ENCODE data around the gene ERO1A.

ERO1A gene

DNA sequence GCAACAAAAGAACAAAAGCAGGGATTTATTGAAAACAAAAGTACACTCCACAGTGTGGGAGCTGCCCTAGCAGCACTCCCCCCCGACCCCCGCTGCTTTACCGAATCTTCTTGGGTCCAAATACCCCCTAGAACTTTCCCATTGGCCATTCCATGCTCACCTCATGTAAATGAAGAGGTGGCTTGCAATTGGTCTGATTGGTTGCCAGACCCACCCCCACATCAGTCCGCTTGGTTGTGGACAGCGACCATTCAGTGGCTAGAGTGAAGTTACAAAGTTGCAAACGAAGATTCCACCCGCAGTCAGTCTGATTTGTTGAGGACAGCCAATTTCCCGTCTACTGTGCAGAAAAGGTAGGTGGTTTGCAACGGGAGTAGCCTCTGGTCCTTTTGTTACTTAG is 38.5 kb upstream of the ERO1A start:
- H3K36me3 ChIP-seq (ENCODE audit: control insufficient read depth in 2 of 2, insufficient read depth in 1 of 2, low read length in 2 of 2): peaks cover 9 to 19% of the 10 kb centered on the region in 2 experiments
- H3K4me3 ChIP-seq (ENCODE audit: low read depth, low read length): no peak overlapping the region
- no peak overlapping the region for H3K27ac ChIP-seq (ENCODE audit: extremely low read depth, low read depth, low read length)
- no peaks in the 10 kb centered on the region for H3K9me3 ChIP-seq (ENCODE audit: control insufficient read depth, insufficient read depth, low read depth, low read length)
- TF ChIP-seq ZBTB17 (tag by site-specific recombination; IDR thresholded peaks at IDR 0.05): no peak
- no peak for TF ChIP-seq KLF1 (tag by site-specific recombination; IDR thresholded peaks at IDR 0.05)
- TF ChIP-seq, protein P1, sequence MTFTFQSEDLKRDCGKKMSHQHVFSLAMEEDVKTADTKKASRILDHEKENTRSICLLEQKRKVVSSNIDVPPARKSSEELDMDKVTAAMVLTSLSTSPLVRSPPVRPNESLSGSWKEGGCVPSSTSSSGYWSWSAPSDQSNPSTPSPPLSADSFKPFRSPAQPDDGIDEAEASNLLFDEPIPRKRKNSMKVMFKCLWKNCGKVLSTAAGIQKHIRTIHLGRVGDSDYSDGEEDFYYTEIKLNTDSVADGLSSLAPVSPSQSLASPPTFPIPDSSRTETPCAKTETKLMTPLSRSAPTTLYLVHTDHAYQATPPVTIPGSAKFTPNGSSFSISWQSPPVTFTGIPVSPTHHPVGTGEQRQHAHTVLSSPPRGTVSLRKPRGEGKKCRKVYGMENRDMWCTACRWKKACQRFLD (tag by site-specific recombination; IDR thresholded peaks at IDR 0.05): no peak
- TF ChIP-seq ZFP3 (tag by site-specific recombination; IDR thresholded peaks at IDR 0.05; ENCODE audit: low read depth): no peak
- no peak for TF ChIP-seq ZNF558 (tag by site-specific recombination; IDR thresholded peaks at IDR 0.05)
- TF ChIP-seq HOXA7 (CRISPR knock-in tag; IDR thresholded peaks at IDR 0.05; ENCODE audit: borderline replicate concordance): no peak
- no peak for TF ChIP-seq ZFP41 (tag by site-specific recombination; IDR thresholded peaks at IDR 0.05; ENCODE audit: borderline replicate concordance)
- no peak for TF ChIP-seq ZNF10 (tag by site-specific recombination; IDR thresholded peaks at IDR 0.05)
- no peak for TF ChIP-seq BCL11A (tag by site-specific recombination; IDR thresholded peaks at IDR 0.05; ENCODE audit: low read depth)
- TF ChIP-seq ZNF624 (tag by site-specific recombination; IDR thresholded peaks at IDR 0.05): no peak
- TF ChIP-seq ZSCAN30 (tag by site-specific recombination; IDR thresholded peaks at IDR 0.05): no peak
- TF ChIP-seq ZNF350 (tag by site-specific recombination; IDR thresholded peaks at IDR 0.05): no peak
- TF ChIP-seq, protein P2, sequence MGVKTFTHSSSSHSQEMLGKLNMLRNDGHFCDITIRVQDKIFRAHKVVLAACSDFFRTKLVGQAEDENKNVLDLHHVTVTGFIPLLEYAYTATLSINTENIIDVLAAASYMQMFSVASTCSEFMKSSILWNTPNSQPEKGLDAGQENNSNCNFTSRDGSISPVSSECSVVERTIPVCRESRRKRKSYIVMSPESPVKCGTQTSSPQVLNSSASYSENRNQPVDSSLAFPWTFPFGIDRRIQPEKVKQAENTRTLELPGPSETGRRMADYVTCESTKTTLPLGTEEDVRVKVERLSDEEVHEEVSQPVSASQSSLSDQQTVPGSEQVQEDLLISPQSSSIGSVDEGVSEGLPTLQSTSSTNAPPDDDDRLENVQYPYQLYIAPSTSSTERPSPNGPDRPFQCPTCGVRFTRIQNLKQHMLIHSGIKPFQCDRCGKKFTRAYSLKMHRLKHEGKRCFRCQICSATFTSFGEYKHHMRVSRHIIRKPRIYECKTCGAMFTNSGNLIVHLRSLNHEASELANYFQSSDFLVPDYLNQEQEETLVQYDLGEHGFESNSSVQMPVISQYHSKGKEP (tag by site-specific recombination; IDR thresholded peaks at IDR 0.05): no peak
- TF ChIP-seq ZNF24 (tag by site-specific recombination; IDR thresholded peaks at IDR 0.05): no peak
- no peak for TF ChIP-seq SCRT1 (tag by site-specific recombination; IDR thresholded peaks at IDR 0.05; ENCODE audit: borderline replicate concordance)
- POLR2A ChIA-PET: no interaction called here
- peaks cover 20% of the 10 kb centered on the region for H3K4me1 ChIP-seq (ENCODE audit: control insufficient read depth, insufficient read depth, low read length)
- CTCF ChIA-PET: no interaction called here

DNA sequence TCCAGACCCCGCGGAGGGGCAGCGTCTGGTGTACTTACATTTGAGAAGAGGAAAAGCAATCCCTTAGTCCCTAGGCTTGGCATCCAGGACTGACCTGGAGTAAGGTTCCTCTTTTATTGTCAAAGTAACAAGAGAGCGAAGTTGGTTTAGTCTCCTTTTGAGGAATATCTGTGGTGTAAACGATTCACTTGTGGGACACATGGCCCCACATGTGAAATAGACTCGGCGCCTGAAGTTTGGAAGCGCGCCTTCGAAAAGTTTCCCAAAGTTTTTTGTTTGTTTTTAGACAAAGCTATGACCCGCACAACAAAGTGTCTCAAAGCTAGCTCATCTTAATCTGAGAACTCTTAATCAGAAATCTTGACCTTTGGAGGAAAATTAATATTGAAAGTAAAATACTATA is 35.4 kb upstream of the ERO1A start:
- Histone ChIP-seq H3K4me3 (ENCODE audit: low read depth, low read length) (peak overlapping the region; percentile 89), H3K36me3 (ENCODE audit: control insufficient read depth in 2 of 2, insufficient read depth in 1 of 2, low read length in 2 of 2) (peaks cover 32 to 45% of the 10 kb centered on the region in 2 experiments), H3K9me3 (ENCODE audit: control insufficient read depth, insufficient read depth, low read depth, low read length) (no peaks in the 10 kb centered on the region), H3K4me1 (ENCODE audit: control insufficient read depth, insufficient read depth, low read length) (peaks cover 11% of the 10 kb centered on the region), H3K27ac (ENCODE audit: extremely low read depth, low read depth, low read length) (peak overlapping the region; percentile 69)
- no peak for TF ChIP-seq ZNF239 (tag by site-specific recombination; IDR thresholded peaks at IDR 0.05)
- no peak for TF ChIP-seq ZNF24 (tag by site-specific recombination; IDR thresholded peaks at IDR 0.05)
- TF ChIP-seq, protein P3, sequence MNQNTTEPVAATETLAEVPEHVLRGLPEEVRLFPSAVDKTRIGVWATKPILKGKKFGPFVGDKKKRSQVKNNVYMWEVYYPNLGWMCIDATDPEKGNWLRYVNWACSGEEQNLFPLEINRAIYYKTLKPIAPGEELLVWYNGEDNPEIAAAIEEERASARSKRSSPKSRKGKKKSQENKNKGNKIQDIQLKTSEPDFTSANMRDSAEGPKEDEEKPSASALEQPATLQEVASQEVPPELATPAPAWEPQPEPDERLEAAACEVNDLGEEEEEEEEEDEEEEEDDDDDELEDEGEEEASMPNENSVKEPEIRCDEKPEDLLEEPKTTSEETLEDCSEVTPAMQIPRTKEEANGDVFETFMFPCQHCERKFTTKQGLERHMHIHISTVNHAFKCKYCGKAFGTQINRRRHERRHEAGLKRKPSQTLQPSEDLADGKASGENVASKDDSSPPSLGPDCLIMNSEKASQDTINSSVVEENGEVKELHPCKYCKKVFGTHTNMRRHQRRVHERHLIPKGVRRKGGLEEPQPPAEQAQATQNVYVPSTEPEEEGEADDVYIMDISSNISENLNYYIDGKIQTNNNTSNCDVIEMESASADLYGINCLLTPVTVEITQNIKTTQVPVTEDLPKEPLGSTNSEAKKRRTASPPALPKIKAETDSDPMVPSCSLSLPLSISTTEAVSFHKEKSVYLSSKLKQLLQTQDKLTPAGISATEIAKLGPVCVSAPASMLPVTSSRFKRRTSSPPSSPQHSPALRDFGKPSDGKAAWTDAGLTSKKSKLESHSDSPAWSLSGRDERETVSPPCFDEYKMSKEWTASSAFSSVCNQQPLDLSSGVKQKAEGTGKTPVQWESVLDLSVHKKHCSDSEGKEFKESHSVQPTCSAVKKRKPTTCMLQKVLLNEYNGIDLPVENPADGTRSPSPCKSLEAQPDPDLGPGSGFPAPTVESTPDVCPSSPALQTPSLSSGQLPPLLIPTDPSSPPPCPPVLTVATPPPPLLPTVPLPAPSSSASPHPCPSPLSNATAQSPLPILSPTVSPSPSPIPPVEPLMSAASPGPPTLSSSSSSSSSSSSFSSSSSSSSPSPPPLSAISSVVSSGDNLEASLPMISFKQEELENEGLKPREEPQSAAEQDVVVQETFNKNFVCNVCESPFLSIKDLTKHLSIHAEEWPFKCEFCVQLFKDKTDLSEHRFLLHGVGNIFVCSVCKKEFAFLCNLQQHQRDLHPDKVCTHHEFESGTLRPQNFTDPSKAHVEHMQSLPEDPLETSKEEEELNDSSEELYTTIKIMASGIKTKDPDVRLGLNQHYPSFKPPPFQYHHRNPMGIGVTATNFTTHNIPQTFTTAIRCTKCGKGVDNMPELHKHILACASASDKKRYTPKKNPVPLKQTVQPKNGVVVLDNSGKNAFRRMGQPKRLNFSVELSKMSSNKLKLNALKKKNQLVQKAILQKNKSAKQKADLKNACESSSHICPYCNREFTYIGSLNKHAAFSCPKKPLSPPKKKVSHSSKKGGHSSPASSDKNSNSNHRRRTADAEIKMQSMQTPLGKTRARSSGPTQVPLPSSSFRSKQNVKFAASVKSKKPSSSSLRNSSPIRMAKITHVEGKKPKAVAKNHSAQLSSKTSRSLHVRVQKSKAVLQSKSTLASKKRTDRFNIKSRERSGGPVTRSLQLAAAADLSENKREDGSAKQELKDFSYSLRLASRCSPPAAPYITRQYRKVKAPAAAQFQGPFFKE (tag by site-specific recombination; IDR thresholded peaks at IDR 0.05; ENCODE audit: borderline replicate concordance): no peak
- peak; percentile 41 for TF ChIP-seq PRDM1 (tag by site-specific recombination; IDR thresholded peaks at IDR 0.05)
- peak; percentile 56 for TF ChIP-seq ZNF335 (tag by site-specific recombination; conservative IDR thresholded peaks at IDR 0.05)
- TF ChIP-seq, protein P4, sequence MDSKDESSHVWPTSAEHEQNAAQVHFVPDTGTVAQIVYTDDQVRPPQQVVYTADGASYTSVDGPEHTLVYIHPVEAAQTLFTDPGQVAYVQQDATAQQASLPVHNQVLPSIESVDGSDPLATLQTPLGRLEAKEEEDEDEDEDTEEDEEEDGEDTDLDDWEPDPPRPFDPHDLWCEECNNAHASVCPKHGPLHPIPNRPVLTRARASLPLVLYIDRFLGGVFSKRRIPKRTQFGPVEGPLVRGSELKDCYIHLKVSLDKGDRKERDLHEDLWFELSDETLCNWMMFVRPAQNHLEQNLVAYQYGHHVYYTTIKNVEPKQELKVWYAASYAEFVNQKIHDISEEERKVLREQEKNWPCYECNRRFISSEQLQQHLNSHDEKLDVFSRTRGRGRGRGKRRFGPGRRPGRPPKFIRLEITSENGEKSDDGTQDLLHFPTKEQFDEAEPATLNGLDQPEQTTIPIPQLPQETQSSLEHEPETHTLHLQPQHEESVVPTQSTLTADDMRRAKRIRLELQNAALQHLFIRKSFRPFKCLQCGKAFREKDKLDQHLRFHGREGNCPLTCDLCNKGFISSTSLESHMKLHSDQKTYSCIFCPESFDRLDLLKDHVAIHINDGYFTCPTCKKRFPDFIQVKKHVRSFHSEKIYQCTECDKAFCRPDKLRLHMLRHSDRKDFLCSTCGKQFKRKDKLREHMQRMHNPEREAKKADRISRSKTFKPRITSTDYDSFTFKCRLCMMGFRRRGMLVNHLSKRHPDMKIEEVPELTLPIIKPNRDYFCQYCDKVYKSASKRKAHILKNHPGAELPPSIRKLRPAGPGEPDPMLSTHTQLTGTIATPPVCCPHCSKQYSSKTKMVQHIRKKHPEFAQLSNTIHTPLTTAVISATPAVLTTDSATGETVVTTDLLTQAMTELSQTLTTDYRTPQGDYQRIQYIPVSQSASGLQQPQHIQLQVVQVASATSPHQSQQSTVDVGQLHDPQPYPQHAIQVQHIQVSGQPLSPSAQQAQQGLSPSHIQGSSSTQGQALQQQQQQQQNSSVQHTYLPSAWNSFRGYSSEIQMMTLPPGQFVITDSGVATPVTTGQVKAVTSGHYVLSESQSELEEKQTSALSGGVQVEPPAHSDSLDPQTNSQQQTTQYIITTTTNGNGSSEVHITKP (tag by site-specific recombination; IDR thresholded peaks at IDR 0.05): peak; percentile 85
- ChIA-PET CTCF (interaction anchor here (0.6 kb wide), 1 partner anchor 668 kb away, joined by 3 read pairs; no protein-coding TSS in a partner anchor), POLR2A (interaction anchor here (0.9 to 1.1 kb wide), 2 partner anchors 8 to 487 kb away, joined by 3 to 4 read pairs; no protein-coding TSS in a partner anchor)

Data from HEK293 (cell line).